GM21423 (cell line): ENCODE measurements around the gene TMEM44.
A peak's percentile ranks its signal among the peaks of the same experiment; 100 is the strongest.

Experiments
- ATAC-seq: cut with Tn5 transposase; IDR thresholded peaks from one replicate; pipeline ENCODE4 v1.9.1; 2021; ENCODE audit warnings: mild to moderate bottlenecking, moderate library complexity; ENCODE audit not compliant: unreplicated experiment

TMEM44 gene, protein sequence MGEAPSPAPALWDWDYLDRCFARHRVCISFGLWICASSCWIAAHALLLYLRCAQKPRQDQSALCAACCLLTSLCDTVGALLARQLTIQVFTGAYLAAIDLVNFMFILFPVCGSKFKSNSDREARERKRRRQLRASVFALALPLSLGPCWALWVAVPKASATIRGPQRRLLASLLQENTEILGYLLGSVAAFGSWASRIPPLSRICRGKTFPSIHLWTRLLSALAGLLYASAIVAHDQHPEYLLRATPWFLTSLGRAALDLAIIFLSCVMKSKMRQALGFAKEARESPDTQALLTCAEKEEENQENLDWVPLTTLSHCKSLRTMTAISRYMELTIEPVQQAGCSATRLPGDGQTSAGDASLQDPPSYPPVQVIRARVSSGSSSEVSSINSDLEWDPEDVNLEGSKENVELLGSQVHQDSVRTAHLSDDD

DNA sequence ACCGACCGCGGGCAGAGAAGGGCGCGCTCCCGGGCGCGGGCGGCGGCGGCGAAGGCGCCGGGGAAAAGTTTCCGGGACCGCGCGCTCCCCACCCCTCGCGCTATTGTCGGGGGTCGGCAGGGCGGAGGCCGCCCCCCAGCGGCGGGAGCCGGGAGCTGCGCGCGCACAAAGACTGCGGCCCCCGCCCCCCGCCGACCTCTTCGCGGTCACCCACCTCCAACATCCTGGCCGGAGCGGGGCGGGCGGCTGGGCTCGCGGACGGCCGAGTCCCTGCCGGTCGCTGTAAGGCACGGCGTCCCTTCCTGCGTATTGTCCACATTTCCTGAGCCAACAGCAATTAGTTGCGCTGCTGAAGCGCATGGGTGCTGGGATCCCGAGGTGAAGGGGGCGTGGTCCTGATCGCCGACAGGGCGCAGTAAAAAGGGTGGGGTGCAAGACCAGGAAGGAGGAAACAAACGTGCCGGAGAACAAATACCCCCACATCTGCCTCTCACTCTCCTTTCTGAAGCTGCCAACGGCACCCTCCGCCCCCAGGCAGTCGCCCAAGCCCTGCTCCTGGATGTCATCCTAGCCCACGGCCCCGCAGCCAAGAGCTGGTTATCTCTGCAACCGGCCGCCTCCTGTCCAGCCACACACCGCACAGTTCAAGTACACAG, at the start of gene TMEM44:
TMEM44 (minus strand) TSS at position 71 of the 656 bp plus-strand sequence. CDS start 204 bp downstream, outside the sequence.
- ATAC-seq, result peak; percentile 80

DNA sequence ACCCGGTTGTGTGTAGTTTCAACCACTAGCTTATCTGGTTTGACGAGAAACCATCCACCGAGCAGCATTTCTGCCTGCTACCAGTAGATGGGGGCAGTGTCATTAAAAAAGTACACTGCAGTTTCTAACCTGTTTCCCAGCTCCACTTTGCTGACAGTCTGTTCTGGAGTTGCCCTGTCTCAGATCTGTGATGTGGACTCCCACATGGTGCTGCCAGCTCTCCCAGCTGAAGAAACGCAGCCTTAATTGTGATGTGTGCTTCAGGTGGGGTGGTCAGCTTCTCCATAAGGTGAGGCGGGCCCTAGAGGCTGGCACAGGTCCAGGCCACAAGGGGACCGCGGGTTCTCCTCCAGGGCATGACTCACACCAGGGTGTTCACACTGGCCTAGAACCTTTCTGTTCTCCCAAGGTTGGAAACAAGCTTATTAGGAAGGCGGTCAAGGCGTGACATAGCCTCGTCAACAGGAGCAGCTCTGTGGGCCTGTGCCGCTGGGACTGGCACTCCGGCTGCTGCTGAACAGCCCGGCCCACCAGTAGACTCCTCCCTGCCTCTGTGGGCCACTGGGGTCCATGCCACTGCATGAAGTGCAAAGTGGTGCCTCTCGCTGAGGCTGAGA, 49.6 kb upstream of the TMEM44 start:
- peak; percentile 45 for ATAC-seq

DNA sequence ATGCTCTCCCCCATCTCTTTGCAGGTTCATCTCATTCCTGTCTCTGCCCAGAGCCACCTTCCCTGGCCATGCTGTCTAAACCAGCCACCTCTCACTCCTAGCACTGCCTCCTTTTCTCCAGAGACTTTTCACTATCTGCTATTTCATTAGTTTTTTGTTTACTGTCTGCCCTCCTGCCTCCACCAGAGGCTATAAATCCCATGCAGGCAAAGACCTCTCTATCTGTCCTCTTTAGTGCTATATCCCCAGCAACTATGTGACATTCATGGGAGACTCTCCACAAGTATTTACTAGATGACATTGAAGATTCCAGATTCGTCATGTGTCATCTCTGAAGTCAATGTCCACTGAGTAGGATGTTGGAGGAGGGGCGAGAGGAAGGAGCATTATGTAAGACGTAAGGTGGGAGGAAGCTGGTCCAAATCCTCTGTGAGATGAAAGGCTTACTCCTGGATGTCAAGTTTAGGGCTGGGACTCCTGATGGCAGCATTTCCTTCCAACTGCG, 49.0 kb upstream of the TMEM44 start:
- ATAC-seq, result no peak

DNA sequence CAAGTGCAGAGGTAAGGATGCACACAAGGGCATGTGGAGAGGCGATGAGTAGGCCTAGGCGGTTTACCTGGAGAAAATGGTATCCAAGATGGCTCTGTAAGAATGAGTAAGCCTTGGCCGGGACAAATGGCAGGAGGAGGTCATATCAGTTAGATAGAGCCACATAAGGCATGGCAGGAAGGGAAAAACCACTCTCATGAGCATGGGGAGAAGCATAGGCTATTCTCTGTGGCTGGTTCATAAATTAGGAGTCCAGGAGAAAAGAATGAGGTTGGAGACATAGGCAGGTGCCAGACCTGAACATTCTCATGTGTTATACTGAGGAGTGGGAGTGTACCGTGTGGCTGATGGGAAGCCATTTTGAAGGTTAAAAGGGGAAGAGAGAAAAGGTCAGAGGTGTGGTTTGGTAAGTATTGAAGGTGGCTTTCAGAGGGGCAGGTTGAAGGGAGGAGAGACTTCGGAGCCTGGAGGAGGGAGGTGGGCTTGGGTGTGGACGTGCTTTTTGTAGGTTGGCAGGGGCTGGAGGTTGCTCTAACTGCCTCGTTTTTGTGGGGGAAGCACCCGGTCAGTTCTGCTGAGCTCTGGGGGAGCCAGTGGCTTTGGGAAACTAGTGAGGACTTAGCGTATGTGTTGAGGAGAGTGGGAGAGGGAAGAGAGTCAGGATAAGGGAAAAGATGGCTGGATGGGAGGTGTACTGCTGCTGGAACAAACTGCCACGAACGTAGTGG, 47.8 kb upstream of the TMEM44 start:
- ATAC-seq, result no peak

DNA sequence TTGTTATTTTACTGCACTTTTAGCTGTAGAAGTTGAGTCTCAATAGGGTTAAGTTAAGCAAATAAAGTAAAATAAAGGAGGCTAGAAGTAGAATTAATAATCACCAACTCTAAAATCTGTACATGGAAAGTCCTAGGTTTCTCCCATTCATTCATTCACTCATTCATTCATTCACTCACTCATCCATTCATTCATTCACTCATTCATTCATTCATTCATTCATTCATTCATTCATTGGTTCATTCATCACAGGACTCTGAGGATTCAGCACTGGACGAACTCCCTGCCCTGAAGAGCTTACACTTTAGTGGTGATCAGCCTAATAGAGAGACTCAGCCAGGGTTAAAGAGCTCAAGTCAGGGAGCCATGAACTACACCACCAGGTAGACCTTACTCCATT, 43.3 kb upstream of the TMEM44 start:
- ATAC-seq, result no peak

DNA sequence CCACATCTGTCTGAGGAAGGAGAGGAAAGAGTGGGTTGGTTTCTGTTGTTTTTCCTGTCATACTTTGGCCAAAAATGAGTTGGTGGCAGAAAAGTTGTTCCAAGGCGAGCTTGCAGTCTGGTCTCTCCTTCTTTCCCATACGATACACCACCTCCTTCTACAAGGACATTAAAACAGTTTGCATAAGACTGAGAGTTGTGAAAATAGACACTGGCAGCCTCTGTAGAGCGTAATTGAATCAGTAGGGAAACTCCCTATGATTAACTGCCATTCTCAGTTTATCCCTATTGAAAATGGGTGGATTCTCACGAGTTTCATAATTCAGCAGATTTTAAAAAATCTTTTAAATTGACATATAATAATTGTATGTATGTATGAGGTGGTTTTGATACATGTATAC, 42.5 kb upstream of the TMEM44 start:
- no peak for ATAC-seq

DNA sequence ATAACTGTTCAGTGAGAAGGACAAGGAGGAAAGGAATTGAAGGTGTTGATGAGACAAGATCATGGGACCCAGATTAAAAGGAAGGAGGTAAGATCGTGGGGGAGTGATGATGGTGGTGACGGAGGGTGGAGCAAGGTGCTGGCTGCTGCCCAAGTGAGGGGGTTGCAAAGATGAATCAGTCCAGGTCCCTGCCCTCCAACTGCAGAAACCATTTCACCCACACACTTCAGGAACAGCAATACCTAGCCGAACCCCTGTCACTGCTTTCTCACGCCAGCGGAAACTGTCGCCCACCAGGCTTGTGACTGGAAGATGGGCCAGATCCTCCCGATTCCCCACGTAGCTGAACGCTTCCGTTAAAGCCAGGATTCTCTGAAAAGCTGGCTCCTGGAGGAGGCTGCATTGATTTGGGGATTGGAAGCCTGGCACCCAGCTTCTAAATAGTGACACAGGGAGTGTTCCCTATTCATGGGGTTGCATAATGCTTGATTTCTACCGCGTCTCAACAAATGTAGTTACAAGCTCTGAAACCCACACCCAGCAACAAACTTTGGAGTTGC, 41.9 kb upstream of the TMEM44 start:
- ATAC-seq, result no peak

DNA sequence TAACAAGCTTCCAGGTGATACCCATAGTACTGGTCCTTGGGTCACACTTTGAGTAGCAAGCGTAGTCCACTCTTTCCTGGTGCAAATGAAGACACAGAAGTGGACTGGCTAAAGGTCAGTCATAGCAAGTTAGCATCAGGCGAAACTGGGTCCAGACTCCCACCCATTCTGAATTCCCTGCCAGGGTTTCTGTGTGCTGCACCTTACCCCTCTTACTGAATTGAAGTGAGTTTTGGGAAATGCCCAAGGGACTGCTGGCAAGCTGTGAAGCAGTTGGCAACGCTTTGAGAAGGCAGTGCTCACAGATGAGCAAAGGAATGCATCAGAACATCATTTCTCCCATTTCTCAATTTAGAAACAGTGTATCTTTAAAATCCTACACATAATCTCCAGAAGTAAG, 40.5 kb upstream of the TMEM44 start:
- ATAC-seq, result no peak

DNA sequence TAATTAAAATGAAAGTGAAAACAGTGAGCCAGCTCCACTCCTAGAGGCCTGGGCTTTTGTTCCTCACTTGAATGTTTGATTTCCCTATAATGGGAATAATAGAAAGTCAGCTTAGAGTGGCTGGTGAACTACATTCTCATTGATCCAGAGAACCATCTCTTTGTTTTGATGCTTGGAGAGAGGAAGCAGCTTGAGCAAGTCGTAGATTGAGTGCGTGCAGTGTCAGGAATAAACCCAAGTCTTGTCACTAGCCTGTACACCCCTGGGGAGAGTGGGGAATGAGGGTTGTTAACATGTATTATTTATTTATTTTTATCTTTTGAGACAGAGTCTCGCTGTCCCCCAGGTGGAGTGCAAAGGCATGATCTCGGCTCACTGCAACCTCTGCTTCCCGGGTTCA, 39.7 kb upstream of the TMEM44 start:
- ATAC-seq, result no peak

DNA sequence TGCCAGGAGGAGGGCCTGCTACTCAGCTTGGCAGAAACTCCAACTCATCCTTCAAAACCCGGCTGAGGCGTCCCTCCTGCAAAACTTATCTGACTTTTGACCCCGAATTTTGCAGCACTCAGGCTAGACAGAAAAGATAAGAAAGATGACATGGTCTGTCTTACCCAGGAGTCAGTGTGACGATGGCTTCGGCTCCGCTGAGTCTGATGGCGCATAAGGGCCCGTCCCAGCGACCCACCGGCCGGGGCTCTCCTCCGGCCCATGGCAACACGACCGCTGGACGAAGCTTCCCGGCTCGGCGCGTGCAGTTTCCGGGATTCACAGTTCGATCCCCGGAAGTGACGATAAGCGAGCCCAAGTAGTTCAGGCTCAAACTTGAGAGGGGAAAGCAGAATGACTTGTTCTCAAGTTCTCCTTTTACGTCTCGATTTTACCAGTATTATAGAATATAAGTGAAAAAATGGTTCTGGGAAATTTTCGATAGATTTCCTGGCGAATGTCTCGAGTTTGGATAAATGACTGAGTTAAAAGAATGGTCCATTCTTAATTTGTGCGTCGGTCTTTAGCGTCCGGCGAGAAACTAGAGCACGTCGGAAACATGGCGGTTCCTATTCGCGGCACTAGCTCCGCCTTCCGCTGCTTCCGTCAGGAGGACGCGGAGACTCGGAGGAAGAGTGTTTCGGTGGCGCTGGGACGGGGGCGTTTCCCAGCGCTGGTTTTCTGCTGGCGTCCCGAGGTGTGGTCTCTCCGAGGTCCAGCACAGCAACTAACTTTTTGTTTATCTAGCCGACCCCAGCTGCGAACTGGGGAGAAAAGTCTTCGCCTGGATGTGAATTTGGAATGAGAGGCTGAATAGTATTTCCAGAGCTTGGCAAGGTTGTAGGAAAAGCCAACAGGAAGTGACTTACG, 38.9 kb upstream of the TMEM44 start, which contains the start of gene LSG1:
LSG1 (minus strand) TSS at position 292 of the 909 bp plus-strand sequence; CDS start at position 263, 29 bp downstream.
- peak; percentile 89 for ATAC-seq

DNA sequence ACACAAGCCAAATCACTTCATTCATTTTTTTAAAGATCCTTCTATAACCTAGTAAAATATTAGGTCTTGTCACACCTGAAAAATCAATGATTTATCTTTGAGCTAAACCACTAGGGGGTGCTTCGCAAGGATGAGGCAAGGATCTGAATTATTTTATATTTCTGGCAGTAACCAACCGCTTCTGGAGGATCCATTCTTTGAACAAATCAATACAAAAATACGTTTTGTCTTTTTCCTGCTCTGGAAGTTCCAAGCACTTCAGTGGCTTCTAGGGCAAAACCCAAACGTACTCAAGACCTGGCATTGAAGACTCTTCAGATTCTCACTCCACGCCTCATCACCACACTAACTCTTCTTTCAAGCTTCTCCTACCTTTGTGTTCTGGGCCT, 38.3 kb upstream of the TMEM44 start:
- peak; percentile 24 for ATAC-seq

DNA sequence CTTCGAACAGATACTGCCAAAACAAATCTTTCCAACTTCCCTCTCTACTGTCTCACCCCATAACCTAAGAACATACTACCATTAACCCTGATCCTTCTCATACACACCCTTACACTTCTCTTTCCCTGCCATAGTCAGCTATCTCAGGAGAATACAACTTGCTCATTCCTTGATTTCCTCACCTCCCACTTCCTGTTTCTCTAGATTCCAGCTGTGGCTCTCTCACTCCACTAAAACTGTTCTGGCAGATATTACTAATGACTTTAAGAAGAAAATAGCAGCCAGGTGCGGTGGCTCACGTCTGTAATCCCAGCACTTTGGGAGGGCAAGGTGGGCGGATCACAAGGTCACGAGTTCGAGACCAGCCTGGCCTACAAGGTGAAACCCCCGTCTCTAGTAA, 34.1 kb upstream of the TMEM44 start:
- no peak for ATAC-seq

DNA sequence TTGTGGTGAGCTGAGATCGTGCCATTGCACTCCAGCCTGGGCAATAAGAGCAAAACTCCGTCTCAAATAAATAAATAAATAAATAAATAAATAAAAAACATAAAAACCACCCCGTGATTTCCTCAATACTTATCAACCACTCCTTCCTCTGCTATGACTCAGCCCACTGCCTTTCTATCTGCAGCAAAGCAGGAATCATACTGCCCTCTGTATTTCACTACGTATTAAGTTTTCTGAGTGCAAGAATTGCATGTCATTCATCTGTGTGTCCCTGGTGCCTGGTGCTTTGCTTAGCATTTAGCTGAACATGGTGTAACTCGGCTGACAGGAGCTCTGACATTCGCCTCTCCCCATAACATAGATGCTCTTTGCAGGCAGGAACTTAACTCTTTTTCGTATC, 31.6 kb upstream of the TMEM44 start:
- ATAC-seq, result no peak

DNA sequence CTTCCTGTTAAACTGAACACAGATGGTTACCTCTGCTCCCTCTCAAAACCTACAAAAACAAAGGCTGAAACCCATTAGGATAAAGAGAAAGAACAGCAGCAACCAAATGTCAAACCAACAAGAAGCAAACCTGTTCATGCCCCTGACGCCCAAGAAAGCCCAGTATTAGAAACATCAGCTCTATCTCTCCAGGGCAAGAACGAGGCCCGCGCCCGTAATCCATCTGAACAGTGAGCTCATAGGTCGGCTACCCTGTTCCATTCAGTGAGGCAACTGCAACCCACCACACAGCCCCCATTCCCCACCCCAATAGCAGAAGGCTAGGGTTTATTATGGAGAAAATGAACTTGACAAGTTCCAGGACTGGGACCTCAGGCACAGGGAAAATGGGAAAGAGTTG, 28.7 kb upstream of the TMEM44 start:
- no peak for ATAC-seq

DNA sequence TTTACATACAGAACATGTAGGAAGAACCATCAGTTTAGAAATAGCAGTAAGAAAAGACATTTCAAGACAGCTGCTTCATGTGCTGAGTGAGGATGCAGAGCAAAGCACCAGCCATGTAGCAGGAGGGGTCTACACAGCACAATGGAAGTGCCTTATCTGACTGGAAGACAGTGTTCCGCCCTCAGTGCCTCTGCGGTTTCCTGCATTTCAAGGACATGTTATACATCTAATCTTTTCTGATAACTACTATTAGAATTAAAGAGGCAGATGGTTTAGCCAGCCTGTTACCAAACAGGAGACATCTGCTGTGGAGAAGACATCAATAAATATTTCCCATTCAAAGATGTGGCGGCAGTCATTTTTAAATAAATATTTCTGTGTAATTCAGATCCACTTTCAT, 28.2 kb upstream of the TMEM44 start:
- no peak for ATAC-seq

DNA sequence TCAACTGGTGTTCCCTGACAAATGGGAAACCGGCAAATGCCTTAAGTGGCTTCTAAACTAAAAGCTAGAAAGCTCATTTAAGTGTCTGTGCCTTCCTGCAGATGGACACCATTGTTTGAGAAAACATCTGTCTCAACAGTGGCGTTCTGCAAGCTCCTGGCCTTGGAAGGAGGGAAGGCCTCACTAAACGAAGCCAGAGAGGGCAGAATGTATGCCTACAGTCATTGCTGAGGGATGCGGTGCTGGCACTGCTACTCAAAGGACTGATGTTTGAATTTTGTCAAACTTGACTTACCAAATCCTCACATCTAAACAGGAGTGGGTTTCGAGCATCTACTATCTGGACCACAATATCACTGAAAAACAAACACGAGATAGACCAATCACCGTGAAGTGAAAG, 26.6 kb upstream of the TMEM44 start:
- ATAC-seq, result no peak

DNA sequence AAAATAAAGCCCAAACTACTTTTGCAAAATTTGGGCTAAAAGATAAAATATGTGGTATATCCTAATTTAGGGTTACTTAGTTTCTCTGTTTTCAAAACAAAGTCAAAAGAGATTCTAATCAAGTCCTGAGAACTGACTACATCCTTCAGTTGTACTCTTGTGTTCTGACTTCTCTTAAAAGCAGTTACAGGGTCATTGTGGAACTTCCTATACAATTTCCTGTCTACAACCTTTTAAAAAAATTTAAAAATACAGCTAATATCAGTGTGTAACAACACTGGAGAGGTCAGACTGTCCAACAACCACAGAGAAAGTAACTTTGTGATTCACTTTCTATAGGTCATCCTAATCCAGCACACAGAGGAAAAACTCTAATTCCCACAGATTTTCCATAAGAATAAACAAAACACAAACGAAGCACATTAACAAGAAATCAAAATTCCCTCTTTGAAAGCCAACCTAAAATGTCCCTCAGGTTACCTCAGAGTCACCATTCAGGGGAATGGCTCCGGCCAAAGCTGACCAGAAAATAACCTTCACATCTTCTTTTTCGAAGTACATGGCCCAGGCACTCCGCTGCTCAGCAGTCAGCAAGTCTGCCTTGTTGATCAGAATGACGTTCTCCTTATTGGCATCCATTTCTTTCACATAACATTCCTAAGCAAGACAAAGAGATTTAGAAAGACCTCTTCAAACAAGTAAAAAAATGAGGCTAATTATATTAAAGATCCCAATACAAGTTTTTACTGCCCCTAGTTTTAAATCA, 25.4 kb upstream of the TMEM44 start:
- ATAC-seq, result no peak

DNA sequence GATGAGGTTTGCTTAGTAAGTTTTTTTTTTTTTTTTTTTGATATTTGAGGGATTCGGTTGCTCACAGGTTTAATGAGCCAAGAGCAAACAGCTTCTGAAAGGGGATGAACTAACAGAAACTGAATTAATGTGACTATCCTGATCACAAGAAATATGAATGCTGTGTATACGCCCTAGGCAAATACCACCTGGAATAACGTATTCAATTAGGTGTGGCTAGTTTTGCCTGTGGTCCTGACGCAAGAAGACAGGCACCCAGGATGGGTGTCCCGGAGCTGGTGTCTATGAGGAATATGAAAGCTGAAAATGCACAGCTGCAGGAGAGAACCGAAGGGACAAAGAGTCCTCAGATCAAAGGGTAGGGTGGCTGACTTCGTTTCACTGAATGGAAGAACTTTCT, 24.2 kb upstream of the TMEM44 start:
- ATAC-seq, result no peak

DNA sequence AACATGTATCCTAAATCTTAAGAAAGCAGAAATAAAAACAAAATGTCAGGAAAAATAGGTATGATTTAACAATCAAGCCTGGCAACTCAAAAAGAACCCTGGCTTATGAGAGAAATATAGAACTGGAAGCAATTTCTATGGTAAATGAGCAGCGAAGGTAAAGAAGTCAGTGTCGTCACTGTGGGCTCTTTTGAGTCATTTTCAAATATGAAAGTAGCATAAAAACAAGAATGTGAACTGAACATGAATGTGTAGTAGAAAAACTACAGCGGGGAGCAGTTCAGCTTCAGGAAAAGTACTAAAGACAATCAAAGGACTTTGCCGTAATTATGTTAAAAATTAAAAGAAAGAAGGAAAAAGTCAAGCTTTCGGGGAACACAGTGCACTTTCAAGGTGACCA, 21.2 kb upstream of the TMEM44 start:
- ATAC-seq, result peak; percentile 83
